ENCODE results near the gene CTRB1.
A peak's percentile ranks its signal among the peaks of the same experiment; 100 is the strongest.

Gene CTRB1

DNA sequence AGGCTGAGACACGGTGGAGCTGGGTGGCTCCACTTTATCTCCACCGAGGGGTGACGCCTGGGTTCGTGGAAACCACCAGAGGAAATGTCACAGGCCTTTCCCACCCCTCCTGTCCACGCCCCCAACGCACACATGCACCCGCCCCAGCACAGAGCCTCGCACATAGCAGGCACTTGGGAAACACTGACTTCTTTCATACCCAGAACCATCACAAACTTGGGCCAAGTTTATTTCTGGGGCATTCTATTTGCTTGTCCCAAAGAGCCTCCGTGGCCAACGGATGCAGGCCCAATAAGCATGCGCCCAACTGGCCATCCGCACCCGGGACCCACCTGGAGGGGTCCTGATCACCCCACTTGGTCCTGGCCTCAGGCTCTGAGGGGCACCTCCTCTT lies 29.4 kb downstream of the CTRB1 start:
- TF ChIP-seq ZFX (IDR thresholded peaks at IDR 0.05; ENCODE audit: borderline replicate concordance) = no peak
- TF ChIP-seq, protein P1, sequence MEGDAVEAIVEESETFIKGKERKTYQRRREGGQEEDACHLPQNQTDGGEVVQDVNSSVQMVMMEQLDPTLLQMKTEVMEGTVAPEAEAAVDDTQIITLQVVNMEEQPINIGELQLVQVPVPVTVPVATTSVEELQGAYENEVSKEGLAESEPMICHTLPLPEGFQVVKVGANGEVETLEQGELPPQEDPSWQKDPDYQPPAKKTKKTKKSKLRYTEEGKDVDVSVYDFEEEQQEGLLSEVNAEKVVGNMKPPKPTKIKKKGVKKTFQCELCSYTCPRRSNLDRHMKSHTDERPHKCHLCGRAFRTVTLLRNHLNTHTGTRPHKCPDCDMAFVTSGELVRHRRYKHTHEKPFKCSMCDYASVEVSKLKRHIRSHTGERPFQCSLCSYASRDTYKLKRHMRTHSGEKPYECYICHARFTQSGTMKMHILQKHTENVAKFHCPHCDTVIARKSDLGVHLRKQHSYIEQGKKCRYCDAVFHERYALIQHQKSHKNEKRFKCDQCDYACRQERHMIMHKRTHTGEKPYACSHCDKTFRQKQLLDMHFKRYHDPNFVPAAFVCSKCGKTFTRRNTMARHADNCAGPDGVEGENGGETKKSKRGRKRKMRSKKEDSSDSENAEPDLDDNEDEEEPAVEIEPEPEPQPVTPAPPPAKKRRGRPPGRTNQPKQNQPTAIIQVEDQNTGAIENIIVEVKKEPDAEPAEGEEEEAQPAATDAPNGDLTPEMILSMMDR (IDR thresholded peaks at IDR 0.05) = no peak
- no peak overlapping the region for H3K27ac ChIP-seq

DNA sequence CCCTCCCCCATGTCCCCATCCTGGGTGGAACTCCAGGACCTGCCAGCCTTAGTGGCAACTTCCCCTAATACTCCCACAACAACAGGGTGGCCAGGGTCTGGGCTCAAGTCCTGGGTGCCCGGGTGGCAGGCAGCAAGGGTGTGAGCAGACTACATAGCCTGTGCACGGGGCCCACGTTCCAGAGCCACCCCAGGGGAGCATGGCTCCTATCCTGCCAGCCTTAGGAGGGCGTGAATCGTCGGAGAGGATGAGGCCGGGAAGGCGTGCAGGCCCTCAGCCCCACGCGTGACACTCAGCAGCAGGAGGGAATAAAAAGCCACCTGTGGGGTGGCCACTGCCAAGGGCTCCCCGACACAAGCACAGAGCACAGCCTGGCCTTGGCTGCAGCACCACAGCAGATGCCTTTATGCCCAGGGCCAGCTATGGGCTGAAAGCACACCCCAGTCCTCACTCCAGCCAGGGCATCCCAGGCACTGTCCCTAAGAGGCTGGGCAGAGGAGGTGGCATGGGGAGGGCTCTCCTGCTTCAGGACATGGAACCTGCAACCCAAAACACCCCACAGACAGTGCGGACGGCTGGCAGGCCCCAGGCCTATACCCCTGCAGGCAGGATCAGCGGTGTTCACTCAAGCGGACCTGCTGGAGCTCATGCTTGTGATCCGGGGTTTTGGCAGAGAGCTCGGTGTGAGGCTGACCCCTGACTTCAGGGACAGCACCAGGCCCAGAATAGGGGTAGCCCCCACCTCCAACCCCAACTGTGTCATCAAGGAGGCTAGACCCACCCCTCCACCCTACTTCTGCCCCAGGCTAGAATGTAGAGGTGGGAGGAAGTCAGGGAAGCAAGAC lies 30.0 kb downstream of the CTRB1 start:
- no peak for TF ChIP-seq ZFX (IDR thresholded peaks at IDR 0.05; ENCODE audit: borderline replicate concordance)
- TF ChIP-seq, protein P1 (IDR thresholded peaks at IDR 0.05) = no peak
- peak overlapping the region; percentile 90; the same call in 1 of the 2 replicates for H3K27ac ChIP-seq

DNA sequence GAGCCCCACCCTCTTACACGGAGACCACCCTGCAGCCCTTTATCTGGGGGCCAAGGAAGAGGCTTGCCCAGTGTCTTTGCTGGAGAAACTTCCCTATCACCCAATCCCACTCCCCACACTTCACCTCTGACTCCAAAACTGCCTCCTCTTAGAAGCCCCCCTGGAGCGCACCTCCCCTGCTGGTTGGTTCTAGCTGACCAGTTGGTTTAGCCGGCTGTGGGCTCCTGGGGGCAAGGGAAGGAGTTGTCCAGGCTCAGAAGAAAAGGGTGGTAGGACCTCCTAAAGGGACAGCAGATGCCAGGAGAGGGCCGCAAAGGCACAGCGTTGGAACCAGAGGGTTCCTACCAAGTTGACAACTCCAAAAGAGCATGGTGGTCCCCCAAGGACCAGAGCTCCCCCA lies 30.7 kb downstream of the CTRB1 start:
- TF ChIP-seq ZFX (IDR thresholded peaks at IDR 0.05; ENCODE audit: borderline replicate concordance) = no peak
- TF ChIP-seq, protein P1 (IDR thresholded peaks at IDR 0.05) = no peak
- H3K27ac ChIP-seq = peak overlapping the region; percentile 90

DNA sequence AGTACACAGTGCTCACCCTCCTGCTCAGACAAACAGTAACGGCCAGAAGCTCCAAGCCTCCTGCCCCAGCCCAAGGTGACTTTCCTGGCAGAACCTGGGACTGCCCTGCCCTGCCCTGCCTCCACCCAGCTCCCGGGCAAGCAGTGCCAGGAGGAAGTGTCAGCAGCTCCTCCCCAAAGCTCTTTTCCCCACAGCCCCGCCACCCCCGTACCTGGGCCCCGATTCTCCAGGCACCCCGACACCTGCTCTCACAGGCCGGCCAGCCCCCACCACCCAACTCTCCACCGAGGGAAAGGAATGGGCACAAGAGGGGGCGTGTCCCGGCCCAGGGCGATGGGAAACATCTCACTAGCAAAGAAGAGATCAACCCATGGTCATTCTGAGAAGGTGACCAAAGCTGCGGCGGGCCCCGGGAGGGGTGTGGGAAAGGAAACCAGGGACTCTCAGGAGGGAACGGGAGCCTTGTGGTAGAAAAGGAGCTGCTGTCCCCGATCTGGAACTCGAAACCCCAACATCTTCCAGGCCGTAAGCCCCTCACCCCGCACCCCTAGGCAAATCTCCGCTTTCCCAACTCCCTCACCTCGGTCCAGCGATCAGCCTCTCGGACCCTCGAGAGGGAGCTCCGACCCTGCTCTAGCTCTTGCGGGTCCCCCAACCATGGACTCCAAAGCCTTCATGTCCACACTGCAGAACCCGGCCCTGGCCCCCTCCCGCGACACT lies 31.5 kb downstream of the CTRB1 start:
- TF ChIP-seq, protein P1 (IDR thresholded peaks at IDR 0.05) = no peak
- no peak for TF ChIP-seq ZFX (IDR thresholded peaks at IDR 0.05; ENCODE audit: borderline replicate concordance)
- H3K27ac ChIP-seq = peak overlapping the region; percentile 90

DNA sequence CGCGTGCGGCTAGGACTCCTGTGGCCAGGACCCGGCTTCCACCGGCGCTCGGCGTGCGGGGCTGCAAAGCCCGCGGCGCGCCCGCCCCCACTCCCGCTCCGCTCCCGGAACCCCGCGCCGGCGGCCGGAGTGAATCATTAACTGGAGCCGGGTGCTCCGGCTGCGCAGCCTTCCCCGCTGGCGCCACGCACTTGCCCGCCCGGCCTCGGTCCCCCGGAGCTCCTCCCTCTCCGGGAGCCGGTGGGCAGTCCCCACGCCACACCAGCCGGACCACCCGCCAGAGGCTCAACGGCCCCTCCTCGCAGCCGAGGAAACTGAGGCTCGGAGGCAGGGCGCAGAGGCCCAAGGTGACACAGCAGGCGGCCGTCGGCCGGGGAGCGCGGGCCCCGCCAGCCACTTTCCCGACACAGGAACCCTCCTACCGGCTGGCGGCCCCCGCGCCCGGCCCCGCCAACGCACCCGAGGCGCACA lies 32.1 kb downstream of the CTRB1 start:
- TF ChIP-seq ZFX (IDR thresholded peaks at IDR 0.05; ENCODE audit: borderline replicate concordance) = no peak
- TF ChIP-seq, protein P1 (IDR thresholded peaks at IDR 0.05) = no peak
- peak overlapping the region; percentile 90 for H3K27ac ChIP-seq

DNA sequence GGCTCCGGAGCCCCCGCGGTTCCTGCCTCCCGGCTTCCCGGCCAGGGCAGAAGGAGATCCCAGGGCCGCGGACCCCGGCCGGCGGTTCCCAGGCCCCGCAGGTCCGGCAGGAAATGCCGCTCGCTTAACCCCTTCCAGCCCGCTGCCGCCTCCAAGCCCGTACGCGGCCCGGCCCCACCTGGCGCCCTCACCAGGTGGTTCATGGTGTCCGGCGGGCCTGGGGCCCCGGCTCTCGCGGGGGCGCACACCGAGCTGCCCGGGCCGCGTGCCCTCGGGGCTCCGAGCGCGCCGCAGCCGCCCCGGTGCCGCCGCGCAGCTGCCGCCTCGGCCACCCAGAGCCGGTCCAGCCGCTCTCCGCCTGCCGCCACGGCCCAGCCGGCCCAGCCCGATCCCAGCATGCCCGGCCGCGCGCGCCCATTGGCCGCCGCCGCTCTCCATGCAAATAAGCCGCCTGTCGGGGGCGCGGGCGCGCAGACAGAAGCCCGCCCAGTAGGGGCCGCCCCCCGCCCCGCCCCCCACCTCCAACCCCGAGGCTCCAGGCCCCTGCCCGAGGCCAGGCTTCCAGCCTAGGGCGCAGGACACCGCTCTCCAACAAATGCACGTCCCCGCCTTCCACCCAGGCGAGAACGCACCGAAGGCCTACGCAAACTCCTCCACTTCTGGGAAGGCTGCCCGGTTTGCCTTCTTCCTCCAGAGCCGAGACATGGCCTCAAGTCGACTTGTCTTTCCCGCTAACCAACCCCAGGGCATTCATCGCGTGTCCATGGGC lies 32.7 kb downstream of the CTRB1 start, which contains the start of gene BCAR1:
Gene BCAR1, minus strand, starts transcription at position 345 of the 769 bp plus-strand sequence. Its CDS starts 142 bp downstream, at position 203.
- TF ChIP-seq, protein P1 (IDR thresholded peaks at IDR 0.05) = 0 out of 2 replicates have a peak, but pooled peaks have one; percentile 13
- TF ChIP-seq ZFX (IDR thresholded peaks at IDR 0.05; ENCODE audit: borderline replicate concordance) = no peak
- H3K27ac ChIP-seq = peak within 1 kb of the TSS; percentile 90
